ENCODE measurements around the gene SLC31A2. TPM values are rescaled to one million over a fixed set of nuclear protein-coding genes. Genes with fewer than 3 reads are reported as not detected.
"Not testable (repeated sequence)": the region's sequence is repeated elsewhere in the genome, so short reads cannot be mapped to it uniquely, and the experiment has no call there.

Gene SLC31A2
- polyA plus RNA-seq, 2 donors, result 4.9 to 7.4 TPM

DNA sequence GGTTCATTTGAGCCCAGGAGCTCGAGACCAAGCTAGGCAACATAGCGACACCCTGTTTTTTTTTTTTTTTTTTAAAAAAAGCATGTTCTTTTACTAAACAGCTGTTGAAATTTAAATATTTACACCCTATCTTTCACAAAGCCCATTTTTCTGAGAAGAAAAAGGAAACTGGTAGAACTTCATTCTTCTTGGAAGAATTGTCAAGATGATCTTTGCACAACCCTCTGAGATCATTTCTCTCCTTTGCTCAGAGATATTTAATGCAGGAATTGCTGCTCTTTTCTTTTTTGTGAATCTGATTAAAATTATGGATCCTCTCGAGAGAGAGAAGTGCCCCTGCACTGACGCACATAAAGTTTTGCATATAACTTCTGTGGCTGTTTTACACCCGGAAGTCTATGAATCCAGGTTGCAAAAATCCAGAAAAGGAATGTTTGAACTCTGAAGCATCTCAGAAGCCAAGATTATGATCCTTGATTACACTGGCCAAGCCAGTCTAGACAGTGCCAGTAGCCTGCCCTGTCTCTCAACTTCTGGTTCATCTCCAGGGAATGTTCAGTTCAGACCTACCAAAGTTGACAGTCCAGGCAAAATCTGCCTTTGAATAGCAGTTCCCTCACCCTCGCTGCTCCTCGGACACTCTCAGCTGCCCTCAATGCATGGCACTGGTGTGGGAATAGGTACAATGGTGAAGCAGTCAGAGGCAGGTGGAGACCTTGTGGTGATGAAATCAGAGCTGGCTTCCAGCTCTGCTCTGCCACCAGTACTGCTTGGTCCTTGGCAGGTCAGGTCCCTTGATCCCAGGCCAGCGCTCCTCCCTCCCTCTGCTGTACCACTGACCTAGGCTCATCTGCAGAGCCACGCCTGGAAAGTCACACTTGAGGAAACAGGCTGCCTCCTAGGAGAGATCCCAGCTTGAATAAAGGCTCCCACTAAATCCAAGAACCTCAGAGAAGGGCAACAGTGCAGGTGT is 13.3 kb upstream of the SLC31A2 start:
- Histone ChIP-seq H3K27ac (ENCODE audit: low read depth in 2 of 2, low read length in 1 of 2) (no peak overlapping the region), H3K4me3 (ENCODE audit: low read depth in 1 of 2, low read length in 2 of 2) (no peak overlapping the region), H3K36me3 (ENCODE audit: control insufficient read depth in 2 of 2, insufficient read depth in 2 of 2, low read length in 1 of 2) (no peaks in the 10 kb centered on the region), H3K9me3 (ENCODE audit: control insufficient read depth in 2 of 2, insufficient read depth in 1 of 2, low read depth in 1 of 2, low read length in 1 of 2) (no peaks in the 10 kb centered on the region), H3K27me3 (ENCODE audit: control insufficient read depth in 1 of 2, insufficient read depth in 2 of 2, low read length in 2 of 2) (no peaks in the 10 kb centered on the region), H3K4me1 (ENCODE audit: control insufficient read depth in 2 of 2, insufficient read depth in 2 of 2, low read length in 1 of 2) (no peaks in the 10 kb centered on the region)
- 62 to 63% methylated on average over 9 of the region's 9 CpGs for WGBS, 2 donors

GRCh38 chr9:113138760-113139159 is 12.0 kb upstream of the SLC31A2 start:
- Histone ChIP-seq H3K9me3 (ENCODE audit: control insufficient read depth in 2 of 2, insufficient read depth in 1 of 2, low read depth in 1 of 2, low read length in 1 of 2) (no peaks in the 10 kb centered on the region), H3K27me3 (ENCODE audit: control insufficient read depth in 1 of 2, insufficient read depth in 2 of 2, low read length in 2 of 2) (no peaks in the 10 kb centered on the region), H3K4me3 (ENCODE audit: low read depth in 1 of 2, low read length in 2 of 2) (no peak overlapping the region), H3K36me3 (ENCODE audit: control insufficient read depth in 2 of 2, insufficient read depth in 2 of 2, low read length in 1 of 2) (no peaks in the 10 kb centered on the region), H3K27ac (ENCODE audit: low read depth in 2 of 2, low read length in 1 of 2) (no peak overlapping the region), H3K4me1 (ENCODE audit: control insufficient read depth in 2 of 2, insufficient read depth in 2 of 2, low read length in 1 of 2) (no peaks in the 10 kb centered on the region)
- 52 to 55% methylated on average over 3 of the region's 3 CpGs for WGBS, 2 donors

DNA sequence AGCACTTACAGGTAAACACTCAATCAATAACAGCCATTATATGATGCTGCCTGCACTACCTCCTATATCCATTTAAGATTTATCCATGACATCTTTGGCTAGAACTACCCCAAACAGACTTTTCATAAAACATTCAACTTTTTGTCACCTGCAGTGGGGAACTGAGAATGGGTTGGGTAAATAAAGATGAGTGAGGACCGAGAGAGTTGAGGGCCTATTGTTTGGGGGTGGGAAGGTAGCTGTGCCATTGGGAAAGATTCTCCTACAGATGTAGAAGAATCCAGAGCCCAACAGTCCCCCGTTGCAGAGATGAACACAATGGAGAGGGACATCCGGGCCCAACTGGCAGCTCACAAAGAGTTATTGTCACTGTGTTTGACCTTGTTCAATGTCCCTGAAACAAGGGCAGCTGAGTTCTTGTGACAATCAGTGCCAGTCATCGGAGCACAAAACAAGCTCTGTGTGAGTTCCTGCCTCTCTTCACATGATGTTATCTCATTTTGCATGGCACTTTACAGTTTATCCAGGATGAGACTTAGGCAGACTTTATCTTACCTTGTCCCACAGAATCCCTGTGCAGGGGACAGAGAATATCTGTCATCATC is 11.5 kb upstream of the SLC31A2 start:
- Histone ChIP-seq H3K27ac (ENCODE audit: low read depth in 2 of 2, low read length in 1 of 2) (no peak overlapping the region), H3K27me3 (ENCODE audit: control insufficient read depth in 1 of 2, insufficient read depth in 2 of 2, low read length in 2 of 2) (no peaks in the 10 kb centered on the region), H3K4me3 (ENCODE audit: low read depth in 1 of 2, low read length in 2 of 2) (no peak overlapping the region), H3K36me3 (ENCODE audit: control insufficient read depth in 2 of 2, insufficient read depth in 2 of 2, low read length in 1 of 2) (no peaks in the 10 kb centered on the region), H3K9me3 (ENCODE audit: control insufficient read depth in 2 of 2, insufficient read depth in 1 of 2, low read depth in 1 of 2, low read length in 1 of 2) (no peaks in the 10 kb centered on the region), H3K4me1 (ENCODE audit: control insufficient read depth in 2 of 2, insufficient read depth in 2 of 2, low read length in 1 of 2) (no peaks in the 10 kb centered on the region)
- 67 to 70% methylated on average over 4 of the region's 4 CpGs for WGBS, 2 donors

DNA sequence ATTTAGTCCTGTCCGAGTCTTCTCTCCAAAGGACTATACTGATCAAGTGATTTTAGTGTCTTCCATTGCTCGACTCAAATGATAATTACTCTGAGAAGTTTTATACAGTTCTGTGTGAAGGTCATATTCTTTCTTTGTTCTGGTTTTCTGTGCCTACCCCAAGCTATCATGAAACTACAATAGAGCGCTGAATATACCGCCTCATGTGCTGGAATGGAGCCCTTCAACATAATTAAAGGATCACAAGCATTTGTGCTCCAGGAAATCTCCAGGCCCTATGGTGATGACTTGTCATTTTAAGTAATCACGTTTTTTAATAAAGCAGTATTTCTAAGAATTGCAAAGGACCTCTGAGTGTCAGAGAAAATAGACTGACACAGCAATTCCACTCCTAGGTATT is 10.9 kb upstream of the SLC31A2 start:
- no peaks in the 10 kb centered on the region for H3K36me3 ChIP-seq (ENCODE audit: control insufficient read depth in 2 of 2, insufficient read depth in 2 of 2, low read length in 1 of 2)
- H3K4me1 ChIP-seq (ENCODE audit: control insufficient read depth in 2 of 2, insufficient read depth in 2 of 2, low read length in 1 of 2), result no peaks in the 10 kb centered on the region
- no peaks in the 10 kb centered on the region for H3K27me3 ChIP-seq (ENCODE audit: control insufficient read depth in 1 of 2, insufficient read depth in 2 of 2, low read length in 2 of 2)
- no peak overlapping the region for H3K4me3 ChIP-seq (ENCODE audit: low read depth in 1 of 2, low read length in 2 of 2)
- 69 to 80% methylated on average over 5 of the region's 5 CpGs for WGBS, 2 donors
- no peaks in the 10 kb centered on the region for H3K9me3 ChIP-seq (ENCODE audit: control insufficient read depth in 2 of 2, insufficient read depth in 1 of 2, low read depth in 1 of 2, low read length in 1 of 2)
- H3K27ac ChIP-seq (ENCODE audit: low read depth in 2 of 2, low read length in 1 of 2), result no peak overlapping the region

- not testable (repeated sequence) for H3K4me1 ChIP-seq (ENCODE audit: control insufficient read depth in 2 of 2, insufficient read depth in 2 of 2, low read length in 1 of 2); H3K36me3 ChIP-seq (ENCODE audit: control insufficient read depth in 2 of 2, insufficient read depth in 2 of 2, low read length in 1 of 2); H3K27ac ChIP-seq (ENCODE audit: low read depth in 2 of 2, low read length in 1 of 2); H3K27me3 ChIP-seq (ENCODE audit: control insufficient read depth in 1 of 2, insufficient read depth in 2 of 2, low read length in 2 of 2); H3K4me3 ChIP-seq (ENCODE audit: low read depth in 1 of 2, low read length in 2 of 2); H3K9me3 ChIP-seq (ENCODE audit: control insufficient read depth in 2 of 2, insufficient read depth in 1 of 2, low read depth in 1 of 2, low read length in 1 of 2)
- WGBS, 2 donors, result 86 to 93% methylated on average over 9 of the region's 9 CpGs
Observed at GRCh38 chr9:113140896-113141295, 9.9 kb upstream of the SLC31A2 start.

DNA sequence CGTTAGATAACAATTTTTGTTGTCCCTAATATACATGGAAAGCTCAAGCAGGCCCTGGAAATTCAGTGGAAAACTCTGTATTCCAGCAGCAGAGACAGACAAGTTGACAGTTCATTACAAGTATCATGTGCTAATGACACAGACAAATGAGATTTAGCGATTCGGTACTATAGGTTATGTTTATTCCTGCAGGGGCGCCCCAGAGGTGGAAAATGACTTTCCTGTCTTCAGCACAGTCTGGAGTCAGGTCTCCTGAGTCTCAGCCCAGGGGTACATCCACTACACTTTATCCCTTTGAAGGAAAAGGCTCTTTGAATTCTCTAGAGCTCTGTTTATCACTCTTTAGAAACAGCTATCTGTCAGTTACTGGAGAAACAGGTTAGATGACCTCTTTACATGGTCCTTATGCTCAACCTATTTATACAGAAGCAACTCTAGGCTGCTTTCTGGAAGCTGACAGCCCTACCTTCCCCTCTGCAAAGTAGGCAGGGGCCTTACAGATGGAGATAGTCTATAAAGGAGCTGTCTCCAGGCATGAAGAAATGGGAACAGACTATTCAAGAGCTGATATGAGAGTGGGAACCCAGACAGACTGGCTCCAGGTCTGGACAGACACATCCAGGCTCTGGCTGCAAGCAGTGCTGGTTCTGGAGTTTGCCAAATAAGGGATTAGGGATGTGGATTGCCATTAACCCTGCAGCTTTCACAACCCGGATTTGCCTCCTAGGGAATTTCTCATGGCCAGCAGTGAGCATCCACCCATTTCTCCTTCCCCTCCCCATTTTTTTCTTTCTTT is 7.2 kb upstream of the SLC31A2 start:
- no peaks in the 10 kb centered on the region for H3K9me3 ChIP-seq (ENCODE audit: control insufficient read depth in 2 of 2, insufficient read depth in 1 of 2, low read depth in 1 of 2, low read length in 1 of 2)
- no peak overlapping the region for H3K27ac ChIP-seq (ENCODE audit: low read depth in 2 of 2, low read length in 1 of 2)
- H3K36me3 ChIP-seq (ENCODE audit: control insufficient read depth in 2 of 2, insufficient read depth in 2 of 2, low read length in 1 of 2), result no peaks in the 10 kb centered on the region
- H3K4me1 ChIP-seq (ENCODE audit: control insufficient read depth in 2 of 2, insufficient read depth in 2 of 2, low read length in 1 of 2), result no peaks in the 10 kb centered on the region
- no peak overlapping the region for H3K4me3 ChIP-seq (ENCODE audit: low read depth in 1 of 2, low read length in 2 of 2)
- no peaks in the 10 kb centered on the region for H3K27me3 ChIP-seq (ENCODE audit: control insufficient read depth in 1 of 2, insufficient read depth in 2 of 2, low read length in 2 of 2)
- 57 to 60% methylated on average over 5 of the region's 5 CpGs for WGBS, 2 donors

- H3K27me3 ChIP-seq (ENCODE audit: control insufficient read depth in 1 of 2, insufficient read depth in 2 of 2, low read length in 2 of 2), result no peaks in the 10 kb centered on the region
- H3K4me3 ChIP-seq (ENCODE audit: low read depth in 1 of 2, low read length in 2 of 2), result no peak overlapping the region
- no peak overlapping the region for H3K27ac ChIP-seq (ENCODE audit: low read depth in 2 of 2, low read length in 1 of 2)
- 89 to 92% methylated on average over 6 of the region's 6 CpGs for WGBS, 2 donors
- peaks cover 0 to 3% of the 10 kb centered on the region in 2 donors for H3K4me1 ChIP-seq (ENCODE audit: control insufficient read depth in 2 of 2, insufficient read depth in 2 of 2, low read length in 1 of 2)
- no peaks in the 10 kb centered on the region for H3K9me3 ChIP-seq (ENCODE audit: control insufficient read depth in 2 of 2, insufficient read depth in 1 of 2, low read depth in 1 of 2, low read length in 1 of 2)
- H3K36me3 ChIP-seq (ENCODE audit: control insufficient read depth in 2 of 2, insufficient read depth in 2 of 2, low read length in 1 of 2), result no peaks in the 10 kb centered on the region
Observed at GRCh38 chr9:113148372-113148705, 2.5 kb upstream of the SLC31A2 start.

GRCh38 chr9:113148781-113149510 is 1.9 kb upstream of the SLC31A2 start:
- Histone ChIP-seq H3K27me3 (ENCODE audit: control insufficient read depth in 1 of 2, insufficient read depth in 2 of 2, low read length in 2 of 2) (no peaks in the 10 kb centered on the region), H3K36me3 (ENCODE audit: control insufficient read depth in 2 of 2, insufficient read depth in 2 of 2, low read length in 1 of 2) (no peaks in the 10 kb centered on the region), H3K4me1 (ENCODE audit: control insufficient read depth in 2 of 2, insufficient read depth in 2 of 2, low read length in 1 of 2) (peaks cover 0 to 3% of the 10 kb centered on the region in 2 donors), H3K4me3 (ENCODE audit: low read depth in 1 of 2, low read length in 2 of 2) (no peak overlapping the region), H3K9me3 (ENCODE audit: control insufficient read depth in 2 of 2, insufficient read depth in 1 of 2, low read depth in 1 of 2, low read length in 1 of 2) (no peaks in the 10 kb centered on the region), H3K27ac (ENCODE audit: low read depth in 2 of 2, low read length in 1 of 2) (no peak overlapping the region)
- 91 to 93% methylated on average over 8 of the region's 8 CpGs for WGBS, 2 donors

- H3K36me3 ChIP-seq (ENCODE audit: control insufficient read depth in 2 of 2, insufficient read depth in 2 of 2, low read length in 1 of 2); H3K4me3 ChIP-seq (ENCODE audit: low read depth in 1 of 2, low read length in 2 of 2); H3K27me3 ChIP-seq (ENCODE audit: control insufficient read depth in 1 of 2, insufficient read depth in 2 of 2, low read length in 2 of 2); H3K4me1 ChIP-seq (ENCODE audit: control insufficient read depth in 2 of 2, insufficient read depth in 2 of 2, low read length in 1 of 2); H3K27ac ChIP-seq (ENCODE audit: low read depth in 2 of 2, low read length in 1 of 2); H3K9me3 ChIP-seq (ENCODE audit: control insufficient read depth in 2 of 2, insufficient read depth in 1 of 2, low read depth in 1 of 2, low read length in 1 of 2): not testable (repeated sequence)
- WGBS, 2 donors, result 93 to 95% methylated on average over 10 of the region's 10 CpGs
Observed at GRCh38 chr9:113149561-113149960, 1.2 kb upstream of the SLC31A2 start.
